SHP77 treated with DMSO at 0.1 percent for 48 hours (cell line): ENCODE data around the gene RASD1.

Source experiments
- DNase-seq: peaks from one replicate; lab custom pipeline; 2025; lab: John Stamatoyannopoulos, UW

Gene RASD1

DNA sequence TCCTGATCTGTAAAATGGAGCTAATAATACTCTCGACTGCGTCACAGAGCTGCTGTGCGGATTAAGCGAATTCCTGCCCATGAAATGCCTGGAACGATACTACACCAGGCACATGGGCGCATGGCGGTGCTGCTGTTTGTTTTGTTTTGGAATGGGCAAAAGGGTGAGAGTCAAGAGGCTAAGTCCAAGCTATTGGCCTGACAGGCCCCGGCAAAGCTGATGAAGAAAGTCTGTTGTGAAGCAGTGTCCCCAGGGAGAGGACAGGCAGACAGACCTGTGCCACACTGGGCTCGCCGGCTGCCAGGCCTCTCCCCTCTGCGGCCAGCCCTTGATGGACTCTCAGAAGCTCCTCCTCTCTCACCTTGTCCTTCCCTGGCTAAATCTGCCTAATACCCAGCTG is 31.3 kb upstream of the RASD1 start:
- no peak for DNase-seq

DNA sequence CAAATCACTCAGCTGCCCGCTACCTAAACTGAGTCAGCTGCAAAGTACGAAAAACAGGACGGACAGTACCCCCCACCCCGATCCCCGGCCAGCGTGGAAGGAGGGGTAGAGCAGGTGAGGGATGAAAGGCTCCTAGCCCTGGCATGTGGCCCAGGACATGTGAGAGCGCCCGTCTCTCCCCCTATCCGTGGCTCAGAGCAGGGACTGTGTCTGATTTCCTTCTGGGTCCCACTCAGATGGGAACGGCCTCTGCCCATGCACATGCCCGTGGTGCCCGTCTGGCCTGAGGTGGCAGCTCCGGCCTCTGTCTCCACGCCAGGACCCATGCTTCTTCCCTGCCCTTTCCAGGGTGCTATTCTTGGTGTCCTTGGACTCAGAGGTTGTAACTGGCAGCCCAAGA is 30.2 kb upstream of the RASD1 start:
- DNase-seq, result peak; percentile 87

DNA sequence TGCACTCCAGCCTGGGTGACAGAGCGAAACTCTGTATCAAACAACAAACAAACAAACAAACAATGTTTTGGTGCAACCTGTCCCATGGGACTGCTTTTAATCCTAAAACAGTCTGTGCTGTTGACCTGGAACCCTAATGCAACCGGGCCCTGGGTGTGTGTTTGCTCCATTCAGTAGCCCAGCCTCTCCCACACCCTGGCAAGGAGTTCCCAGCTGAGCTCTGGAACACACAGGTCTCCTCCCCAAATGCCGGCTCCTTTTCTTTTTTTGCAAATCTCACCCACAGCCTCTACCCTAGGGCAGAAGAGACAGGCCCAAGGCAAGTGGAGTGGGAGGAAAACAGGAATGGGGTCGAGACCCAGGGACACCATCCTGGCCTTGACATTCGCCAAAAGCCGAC is 29.8 kb upstream of the RASD1 start:
- no peak for DNase-seq

DNA sequence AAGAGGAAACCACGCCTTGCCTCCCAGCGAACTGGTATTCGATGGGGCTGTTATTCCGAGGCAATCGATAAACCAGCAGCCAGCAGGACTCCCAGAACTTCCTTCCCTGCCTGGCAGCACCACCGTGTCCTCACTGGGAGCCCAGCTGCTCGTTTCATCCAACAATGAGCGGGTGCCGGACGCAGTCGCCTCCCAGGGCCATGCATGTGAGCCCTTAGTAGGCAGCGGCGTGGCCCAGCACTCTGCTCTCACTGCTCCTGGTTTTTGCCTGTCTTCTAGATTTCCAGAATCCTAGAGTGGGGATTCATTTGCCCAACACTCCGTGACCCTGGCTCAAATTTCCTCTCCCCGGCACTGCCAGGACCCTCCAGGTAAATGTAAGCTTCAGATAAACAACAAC is 29.1 kb upstream of the RASD1 start:
- no peak for DNase-seq

DNA sequence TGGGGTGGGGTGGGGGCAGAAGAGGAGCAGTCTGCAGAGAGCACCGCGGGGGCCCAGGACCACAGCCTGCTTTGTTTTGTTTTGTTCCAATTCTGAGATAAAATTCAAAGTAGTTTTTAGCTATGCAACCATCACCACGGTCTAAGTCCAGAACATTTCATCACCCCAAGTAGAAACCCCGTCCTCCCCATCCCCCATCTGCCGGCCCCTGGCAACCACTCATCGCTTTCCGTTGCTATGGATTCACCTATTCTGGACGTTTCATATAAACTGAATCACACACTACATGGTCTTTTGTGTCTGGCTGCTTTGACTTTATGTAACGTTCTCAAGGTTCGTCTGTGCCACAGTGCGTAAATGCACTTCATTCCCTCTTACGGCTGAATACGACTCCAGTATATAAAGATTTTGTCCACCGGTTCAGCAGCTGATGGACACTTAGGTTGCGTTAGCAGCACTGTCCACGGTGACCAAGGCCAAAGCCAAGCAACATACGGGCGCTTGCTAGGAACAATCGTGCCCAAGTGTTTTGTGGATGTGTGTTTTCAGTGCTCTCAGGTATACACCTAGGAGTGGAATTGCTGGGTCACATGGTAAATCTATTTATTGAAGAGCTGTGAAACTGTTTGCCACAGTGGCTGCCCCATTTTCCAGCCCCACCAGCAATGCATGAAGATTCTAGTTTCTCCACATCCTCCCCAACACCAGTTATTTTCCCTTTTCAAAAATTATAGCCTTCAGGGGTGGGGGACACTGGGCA is 27.7 kb upstream of the RASD1 start:
- no peak for DNase-seq

DNA sequence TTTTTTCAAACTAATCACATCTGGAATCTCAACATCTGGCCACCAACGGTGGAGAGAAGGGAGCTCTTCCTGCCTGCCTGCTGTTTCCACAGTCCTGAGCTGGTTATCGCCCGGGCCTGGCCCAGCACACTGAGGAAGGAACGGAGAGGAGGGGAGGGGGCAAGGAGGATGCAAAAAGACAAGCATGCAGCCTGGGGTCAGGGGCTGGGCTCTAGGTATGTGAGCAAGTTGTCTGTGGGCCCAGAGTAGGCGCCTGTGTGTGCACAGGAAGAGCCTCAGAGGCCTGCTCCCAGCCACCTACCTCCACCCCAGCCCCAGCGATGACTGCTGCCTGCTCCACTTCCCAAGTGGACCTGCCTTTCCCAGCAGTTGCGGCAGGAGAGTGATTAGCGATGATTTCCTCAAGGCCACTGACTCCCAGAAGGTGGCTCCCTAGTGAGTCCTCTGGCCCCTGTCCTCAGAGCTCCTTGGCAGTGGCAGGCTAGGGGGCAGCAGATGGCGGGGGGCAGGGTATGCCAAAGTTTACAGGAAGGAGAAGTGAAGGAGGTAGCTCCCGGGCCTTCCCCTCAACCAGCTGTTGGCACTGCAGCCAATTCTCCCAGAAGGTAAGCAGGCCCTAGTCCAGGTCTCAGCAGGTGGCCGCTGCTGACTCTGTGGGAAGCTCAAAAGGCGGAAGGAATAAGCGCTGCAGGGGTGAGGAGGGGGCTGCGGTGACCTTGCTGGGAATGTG is 27.0 kb upstream of the RASD1 start:
- peak; percentile 87 for DNase-seq

DNA sequence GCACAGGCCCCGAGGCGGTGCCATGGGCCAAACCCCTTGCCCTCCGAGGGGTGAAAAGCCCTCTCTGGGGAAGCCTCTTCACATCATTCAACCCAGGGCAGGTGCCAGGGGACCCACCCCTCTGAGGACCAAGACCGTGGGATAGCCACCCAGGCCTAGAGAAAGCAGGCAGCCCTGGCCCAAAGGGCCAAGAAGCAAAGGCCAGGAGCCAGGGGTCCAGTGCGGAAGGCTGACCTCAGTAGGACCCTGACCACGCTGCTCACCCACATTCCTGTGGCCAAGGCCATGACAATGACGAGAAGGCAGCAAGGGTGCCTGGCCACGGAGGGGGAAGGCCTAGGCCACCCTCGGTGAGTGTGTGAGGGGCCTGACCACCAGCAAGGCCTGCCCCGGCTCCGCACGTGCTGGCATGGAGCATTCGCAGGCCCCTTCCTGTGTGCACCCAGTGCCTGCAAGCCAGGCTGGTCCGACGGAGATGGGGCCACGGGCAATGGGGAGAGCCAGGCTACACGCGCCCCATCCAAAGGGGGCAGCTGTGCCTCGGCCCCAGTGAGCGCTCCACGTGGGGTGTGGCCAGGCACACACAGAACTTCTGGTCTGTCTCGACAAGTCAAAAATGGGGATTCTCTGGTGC is 24.5 kb upstream of the RASD1 start:
- no peak for DNase-seq

DNA sequence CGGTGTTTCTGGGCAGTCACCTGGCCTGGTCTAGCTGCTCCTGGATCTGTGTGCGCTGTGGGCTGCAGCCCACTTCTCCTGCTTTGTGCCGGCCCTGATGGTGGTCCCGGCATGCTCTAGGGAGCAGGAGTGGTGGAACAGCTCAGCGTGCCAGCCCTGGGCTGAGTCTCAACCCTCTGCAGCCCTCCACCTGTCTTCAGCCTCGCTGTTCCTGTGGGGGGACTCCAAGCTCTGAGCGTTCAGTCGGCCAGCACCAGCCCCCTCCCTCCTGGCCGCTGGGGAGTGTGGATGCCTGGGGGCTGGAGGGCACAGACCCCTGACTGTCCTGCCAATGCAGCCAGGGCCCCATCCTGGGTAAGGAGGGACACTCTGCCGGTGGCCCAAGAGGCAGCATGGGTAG is 23.7 kb upstream of the RASD1 start:
- DNase-seq, result no peak

DNA sequence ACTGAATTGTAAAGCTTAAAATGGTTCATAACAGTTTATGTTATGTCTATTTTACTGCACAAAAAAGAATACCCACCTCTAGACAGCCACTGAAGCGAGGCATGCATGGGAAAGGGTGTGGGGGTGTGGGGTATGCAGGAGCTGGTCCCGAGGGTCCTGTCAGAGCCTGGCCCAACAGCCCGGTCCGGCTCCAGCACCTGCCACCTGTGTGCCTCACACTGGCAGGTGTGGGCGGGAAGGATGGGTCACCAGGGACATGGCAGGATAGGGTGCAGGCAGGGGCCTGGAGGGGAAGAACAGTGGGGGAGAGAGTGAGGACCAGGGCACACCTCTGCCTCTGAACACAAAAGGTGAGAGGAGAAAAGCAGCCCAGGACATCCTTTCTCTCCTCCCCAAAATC is 22.8 kb upstream of the RASD1 start:
- DNase-seq, result no peak

DNA sequence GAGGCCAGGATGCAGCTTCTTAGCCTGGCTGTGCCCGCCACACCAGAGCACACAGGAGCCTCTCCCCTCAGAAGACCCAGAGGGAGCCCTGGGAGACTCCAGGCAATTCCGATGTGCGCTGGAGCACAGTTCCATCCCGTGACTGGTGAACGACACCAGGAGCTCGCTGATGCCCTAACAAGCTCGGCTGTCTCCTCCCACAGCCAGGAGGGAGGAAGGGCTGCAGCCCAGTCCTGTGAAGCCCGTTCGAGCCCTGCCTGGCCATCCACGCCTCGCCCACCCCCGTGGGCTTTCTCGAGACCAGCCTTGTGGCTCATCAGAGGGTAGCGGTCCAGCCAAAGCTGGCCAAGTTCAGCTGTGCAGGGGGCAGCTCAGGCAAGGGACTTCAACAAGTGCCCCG is 21.8 kb upstream of the RASD1 start:
- DNase-seq, result no peak

DNA sequence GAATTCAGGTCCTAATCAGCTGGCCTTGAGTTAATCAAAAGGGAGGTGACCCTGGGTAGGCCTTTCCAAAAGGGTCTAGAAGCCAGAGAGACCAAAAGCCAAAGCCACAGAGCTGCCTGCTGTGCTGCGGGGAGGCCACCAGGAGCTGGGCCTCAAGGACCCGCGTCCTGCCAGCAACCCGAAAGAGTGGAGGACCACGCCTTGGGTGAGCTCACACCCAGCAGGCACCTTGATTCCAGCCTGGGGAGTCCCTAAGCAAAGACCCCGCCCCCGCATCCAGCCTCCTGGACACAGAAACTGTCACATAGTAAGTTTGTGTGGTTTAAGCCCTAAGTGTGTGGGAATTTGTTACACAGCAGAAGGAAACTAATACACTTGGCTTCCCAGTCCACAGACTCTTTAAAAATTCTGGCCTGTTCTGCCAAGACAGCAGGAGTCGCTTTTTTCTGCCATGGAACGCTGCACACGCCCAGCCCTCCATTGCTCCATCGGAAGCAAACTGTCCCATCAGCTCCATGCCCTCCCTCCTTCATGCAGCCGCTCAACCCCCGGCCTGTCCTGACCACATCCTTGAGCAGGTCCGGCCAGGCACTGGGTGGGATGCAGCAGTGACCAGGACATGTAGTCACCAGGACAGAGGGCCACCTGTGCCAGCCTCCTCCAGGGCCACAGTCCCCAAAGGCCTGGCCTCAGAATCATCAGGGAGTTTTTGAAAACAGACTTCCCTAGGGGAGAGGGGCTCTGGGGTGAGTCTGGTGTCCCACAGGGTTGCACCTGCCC is 20.9 kb upstream of the RASD1 start:
- peak; percentile 70 for DNase-seq

DNA sequence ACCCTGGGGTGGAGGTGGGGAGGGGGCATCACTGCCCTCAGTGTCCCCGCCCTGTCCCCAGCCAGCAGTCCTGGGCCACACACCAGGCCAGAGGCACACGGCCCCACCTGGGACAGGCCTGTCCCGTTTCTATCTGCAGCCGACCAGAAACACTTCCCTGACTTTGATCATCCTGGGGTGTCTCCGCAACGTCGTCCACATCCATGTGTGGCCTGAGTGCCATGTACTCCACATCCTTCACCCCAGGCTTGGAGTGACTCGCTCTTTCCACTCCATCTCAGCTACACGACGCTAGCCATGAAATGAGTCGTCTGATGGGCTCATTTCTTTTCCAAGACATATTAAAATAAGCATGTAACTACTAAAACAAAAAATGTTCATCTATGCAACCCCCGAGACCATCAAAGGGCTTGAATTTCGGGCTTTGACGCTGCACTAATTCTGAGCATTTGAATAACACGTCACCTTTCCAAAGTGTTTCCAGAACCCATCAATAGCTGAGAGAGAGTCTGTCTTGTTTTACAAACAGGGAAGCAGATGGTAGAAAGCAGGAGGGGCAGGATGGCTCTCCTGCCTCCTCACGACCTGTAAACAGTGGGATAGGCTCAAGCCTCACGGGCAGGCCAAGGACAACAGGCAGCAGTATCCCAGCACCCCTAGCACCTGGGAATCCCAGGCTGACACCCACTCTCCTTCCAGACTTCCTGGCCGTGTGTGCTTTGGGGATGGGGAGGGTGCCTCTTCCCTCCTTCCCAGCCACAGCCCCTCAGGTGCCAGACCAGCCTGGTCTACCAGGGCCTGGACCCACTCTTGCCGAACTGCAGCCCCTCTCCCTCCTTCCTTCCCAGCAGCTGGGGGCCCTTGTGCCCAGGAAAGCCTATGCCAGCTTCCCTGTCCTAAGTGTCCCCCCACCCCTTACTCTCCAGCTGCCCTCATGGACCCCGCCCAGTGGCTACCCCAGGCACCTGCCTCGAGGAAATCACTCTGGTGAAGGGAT is 20.0 kb upstream of the RASD1 start:
- DNase-seq, result peak; percentile 98

DNA sequence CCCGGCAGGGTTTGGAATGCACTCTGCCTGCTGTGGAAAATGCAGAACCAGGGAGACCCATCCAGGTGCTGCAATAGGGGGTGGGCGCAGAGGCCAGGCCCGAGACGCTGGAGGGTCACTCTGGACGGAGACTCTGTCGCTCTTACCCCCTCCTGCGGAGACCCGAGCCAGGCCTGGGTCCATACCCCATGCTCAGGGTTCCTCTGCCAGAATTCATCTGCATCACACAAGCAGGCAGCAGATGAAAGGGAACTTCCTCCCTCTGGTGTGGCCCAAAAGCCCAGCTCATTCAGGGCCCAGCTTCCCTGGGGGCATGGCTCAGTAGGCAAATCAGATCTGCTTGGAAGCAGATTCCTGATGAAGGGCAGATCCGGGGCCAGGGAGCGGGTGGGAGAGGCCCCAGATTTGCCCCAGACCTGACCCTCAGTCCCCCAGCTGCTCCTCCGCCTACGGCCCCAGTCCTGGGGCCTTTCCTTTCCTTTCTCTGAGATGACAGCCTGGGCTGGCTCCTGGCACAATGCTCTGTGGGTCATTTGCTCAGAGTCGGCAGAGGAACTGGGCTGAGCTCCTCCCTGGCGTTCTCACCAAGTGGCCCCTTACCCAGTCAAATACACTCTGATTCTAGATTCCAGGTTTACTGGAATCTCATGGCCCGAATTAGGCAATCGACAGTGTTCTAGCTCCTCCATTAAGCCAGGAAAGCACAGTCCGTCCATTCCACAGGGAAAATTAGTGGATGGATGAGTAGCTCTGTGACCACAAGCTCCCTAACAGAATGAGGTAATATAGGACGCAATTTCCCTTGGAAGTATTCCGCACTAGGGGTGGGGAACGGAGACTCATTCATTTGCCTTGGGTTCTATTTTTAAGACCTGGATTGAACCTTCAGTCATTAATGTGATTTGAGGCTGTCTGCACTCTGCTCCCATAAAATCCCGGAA is 19.1 kb upstream of the RASD1 start:
- DNase-seq, result peak; percentile 70

DNA sequence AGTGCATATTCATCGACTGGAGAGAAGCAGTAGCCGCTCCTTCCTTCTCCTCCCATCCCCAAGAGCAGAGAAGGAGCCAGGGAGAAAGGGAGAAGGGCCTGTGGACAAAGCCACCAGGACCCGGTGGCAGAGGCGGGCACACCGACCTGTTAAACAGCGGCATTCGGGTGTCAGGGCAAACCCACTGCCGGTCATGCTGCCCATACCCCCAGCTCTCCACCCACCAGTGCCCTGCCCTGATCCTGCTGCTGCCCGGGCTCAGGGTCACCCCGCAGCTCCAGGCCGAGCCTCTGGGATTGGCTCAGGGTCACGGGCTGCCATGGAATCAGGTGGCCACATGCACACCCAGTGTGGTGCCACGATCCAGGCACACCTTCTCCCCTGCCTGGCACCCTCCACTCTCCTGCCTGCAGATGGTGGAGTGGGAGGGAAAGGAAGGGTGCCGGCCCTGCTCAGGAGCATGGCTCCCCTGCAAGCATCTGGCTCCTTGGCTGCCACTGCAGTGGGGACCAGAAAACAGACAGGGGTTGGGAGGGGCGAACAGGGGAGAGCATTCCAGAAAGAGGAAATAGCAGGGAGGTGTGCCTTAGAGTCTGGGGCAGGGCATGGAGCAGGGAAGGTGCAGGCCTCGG is 18.3 kb upstream of the RASD1 start:
- no peak for DNase-seq

DNA sequence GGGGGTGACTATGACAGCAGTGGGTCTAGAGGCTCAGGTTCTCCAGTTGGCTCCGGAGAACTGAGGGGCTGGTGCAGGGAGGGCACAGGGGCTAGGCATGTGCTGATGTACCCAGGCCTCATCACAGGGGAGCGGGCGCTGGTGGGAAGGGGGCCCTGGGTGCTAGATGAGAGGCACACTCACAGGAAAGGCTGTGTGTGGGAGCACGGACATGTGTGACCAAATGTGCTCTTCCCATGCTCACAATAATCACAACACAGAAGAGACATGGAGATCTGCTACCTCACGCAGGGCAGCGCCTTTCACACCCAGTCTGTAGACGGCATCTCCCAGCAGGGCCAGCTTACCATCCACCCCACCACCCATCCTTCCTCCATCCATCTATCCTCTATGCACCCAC is 17.4 kb upstream of the RASD1 start:
- DNase-seq, result no peak

DNA sequence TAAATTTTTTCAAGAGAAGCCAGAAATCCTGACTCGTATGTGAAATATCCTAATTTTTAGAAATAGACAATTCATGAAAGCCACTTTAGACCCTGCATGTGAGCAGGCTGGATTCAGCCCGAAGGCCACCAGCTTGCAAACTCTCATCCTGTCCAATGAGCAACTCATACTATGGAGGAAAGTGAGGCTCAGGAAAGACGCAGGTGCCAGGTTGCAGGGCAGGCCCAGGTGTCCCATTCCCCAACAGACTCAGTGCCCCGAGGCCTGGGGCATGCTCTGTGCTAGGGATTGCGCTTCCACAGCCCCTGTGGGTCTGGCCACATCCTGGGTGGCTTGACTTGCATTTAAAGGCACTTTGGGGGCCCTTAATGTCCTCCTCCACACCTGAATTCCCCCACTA is 16.7 kb upstream of the RASD1 start:
- no peak for DNase-seq

DNA sequence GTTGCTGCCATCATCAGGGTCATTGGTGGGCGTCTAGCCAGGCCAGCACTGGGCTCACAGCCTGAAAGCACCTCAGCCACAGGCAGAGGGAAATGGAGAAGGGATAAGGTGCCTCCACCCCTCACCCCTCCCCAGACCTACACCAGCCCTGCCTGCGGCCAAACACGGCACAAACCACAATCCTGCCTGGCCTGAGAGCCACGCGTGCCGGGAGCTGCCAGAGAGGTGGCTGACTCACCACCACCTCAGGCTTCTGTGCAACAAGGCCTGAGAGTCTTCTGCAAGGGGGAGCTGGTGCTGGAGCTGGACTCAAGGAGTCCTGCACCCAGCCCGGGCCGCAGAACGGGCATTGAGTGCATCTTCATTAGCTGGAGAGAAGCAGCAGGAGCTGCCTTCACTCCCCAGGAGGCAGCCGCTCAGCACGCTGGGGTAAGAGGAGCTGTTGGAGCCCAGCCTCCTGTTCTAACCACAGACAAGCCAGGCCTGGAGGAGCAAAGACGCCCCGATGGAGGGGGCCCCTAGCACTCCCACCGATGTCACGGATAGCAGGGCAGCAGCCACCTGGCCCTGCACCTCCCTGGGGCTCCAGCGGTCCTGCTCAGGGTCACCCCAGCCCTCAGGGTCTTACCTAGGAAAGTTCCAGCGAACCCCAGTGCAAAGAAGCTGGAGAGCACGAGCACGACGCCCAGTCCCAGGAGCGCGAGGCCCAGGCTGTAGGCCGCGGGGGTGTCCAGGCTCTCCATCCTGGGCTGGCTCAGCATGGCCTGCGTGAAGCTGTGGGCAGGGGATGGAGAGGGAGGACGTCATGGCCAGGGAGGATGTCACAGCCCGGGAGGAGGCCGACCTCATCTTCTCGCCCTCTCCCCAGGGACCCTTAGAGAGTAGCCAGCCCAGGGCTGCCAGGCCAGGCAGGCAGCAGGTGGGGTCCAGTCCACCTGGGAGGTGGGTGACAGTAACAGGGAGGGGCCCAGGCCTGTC is 16.0 kb upstream of the RASD1 start:
- DNase-seq, result no peak

DNA sequence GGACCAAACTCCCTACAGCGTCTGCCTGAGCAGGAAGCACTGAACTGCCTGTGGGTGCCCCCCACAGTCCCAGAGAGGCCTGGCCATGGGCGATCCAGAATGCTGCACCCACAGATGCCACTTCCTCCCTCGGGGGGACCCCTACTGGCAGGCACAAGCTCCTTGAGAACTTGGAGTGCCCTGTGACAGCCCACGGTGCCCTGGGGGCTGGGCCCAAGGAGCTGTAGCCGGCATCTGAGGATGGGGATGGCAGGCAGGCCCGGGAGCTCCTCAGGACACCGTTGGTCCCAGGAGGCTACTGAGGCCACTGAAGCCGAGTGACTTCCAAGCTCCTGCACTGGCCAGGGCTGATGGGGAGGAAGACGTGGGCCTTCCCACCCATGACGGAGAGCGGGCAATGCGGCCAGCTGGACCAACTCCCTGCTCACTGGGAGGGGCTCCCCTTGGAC is 15.1 kb upstream of the RASD1 start:
- no peak for DNase-seq
